Measurements from ENCODE around the gene ENDOV. TPM values are rescaled to one million over a fixed set of nuclear protein-coding genes. Genes with fewer than 3 reads are reported as not detected.

ENDOV gene
- total and polyA plus RNA-seq, 2 of the 13 experiments (the other 11 are each of a cell fraction or from before 2014, with no cell fraction given), result 15.1 to 17.1 TPM

DNA sequence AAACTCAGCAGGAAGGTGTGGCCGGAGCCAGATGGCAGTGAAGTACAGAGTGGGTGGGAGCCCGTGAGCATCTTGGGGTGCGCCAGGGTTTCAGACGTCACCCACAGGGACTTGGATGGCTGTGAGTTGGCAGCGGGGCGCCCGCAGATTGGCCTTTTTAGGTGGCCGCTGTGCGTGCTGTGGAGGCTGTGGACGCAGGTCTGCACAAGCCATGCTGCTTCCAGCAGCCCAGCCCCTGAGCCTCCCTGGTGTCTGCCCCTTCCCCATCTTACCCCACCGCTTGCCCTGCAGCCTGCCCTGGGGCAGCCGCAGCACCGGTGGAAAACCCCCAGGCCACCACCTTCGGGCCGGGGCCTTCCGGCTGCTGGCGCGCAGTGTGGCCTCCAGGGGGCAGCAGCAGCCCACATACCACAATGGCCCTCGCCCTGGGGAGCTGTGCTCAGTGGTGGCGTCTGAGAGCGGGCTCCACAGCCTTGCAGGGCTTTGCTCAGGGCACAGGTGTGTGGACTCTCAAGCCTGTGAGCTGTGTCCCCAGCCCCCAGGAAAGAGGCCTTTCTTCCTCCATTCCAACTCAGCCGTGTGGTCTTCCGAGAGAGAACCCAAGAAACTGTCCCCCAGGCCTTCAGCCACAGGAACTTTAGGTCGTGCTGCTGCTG, 11.8 kb downstream of the ENDOV start (continued):
- TF ChIP-seq, protein P1, sequence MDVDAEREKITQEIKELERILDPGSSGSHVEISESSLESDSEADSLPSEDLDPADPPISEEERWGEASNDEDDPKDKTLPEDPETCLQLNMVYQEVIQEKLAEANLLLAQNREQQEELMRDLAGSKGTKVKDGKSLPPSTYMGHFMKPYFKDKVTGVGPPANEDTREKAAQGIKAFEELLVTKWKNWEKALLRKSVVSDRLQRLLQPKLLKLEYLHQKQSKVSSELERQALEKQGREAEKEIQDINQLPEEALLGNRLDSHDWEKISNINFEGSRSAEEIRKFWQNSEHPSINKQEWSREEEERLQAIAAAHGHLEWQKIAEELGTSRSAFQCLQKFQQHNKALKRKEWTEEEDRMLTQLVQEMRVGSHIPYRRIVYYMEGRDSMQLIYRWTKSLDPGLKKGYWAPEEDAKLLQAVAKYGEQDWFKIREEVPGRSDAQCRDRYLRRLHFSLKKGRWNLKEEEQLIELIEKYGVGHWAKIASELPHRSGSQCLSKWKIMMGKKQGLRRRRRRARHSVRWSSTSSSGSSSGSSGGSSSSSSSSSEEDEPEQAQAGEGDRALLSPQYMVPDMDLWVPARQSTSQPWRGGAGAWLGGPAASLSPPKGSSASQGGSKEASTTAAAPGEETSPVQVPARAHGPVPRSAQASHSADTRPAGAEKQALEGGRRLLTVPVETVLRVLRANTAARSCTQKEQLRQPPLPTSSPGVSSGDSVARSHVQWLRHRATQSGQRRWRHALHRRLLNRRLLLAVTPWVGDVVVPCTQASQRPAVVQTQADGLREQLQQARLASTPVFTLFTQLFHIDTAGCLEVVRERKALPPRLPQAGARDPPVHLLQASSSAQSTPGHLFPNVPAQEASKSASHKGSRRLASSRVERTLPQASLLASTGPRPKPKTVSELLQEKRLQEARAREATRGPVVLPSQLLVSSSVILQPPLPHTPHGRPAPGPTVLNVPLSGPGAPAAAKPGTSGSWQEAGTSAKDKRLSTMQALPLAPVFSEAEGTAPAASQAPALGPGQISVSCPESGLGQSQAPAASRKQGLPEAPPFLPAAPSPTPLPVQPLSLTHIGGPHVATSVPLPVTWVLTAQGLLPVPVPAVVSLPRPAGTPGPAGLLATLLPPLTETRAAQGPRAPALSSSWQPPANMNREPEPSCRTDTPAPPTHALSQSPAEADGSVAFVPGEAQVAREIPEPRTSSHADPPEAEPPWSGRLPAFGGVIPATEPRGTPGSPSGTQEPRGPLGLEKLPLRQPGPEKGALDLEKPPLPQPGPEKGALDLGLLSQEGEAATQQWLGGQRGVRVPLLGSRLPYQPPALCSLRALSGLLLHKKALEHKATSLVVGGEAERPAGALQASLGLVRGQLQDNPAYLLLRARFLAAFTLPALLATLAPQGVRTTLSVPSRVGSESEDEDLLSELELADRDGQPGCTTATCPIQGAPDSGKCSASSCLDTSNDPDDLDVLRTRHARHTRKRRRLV (CRISPR knock-in tag; IDR thresholded peaks at IDR 0.05), result no peak
- TF ChIP-seq SALL2 (CRISPR knock-in tag; IDR thresholded peaks at IDR 0.05) (peak; percentile 75), ZNF501 (CRISPR knock-in tag; IDR thresholded peaks at IDR 0.05) (peak; percentile 81), POLR2AphosphoS5 (IDR thresholded peaks at IDR 0.05; ENCODE audit: low read depth, low read length) (no peak), TEAD3 (CRISPR knock-in tag; optimal IDR thresholded peaks at IDR 0.05; ENCODE audit: borderline replicate concordance) (peak; percentile 78), HOXA7 (CRISPR knock-in tag; IDR thresholded peaks at IDR 0.05) (no peak), MYC (CRISPR knock-in tag; IDR thresholded peaks at IDR 0.05; ENCODE audit: borderline replicate concordance) (no peak), ZNF678 (CRISPR knock-in tag; IDR thresholded peaks at IDR 0.05) (no peak), THAP11 (CRISPR knock-in tag; IDR thresholded peaks at IDR 0.05) (0 out of 2 replicates have a peak, but pooled peaks have one; percentile 48), GABPA (IDR thresholded peaks at IDR 0.05; ENCODE audit: low read depth, low read length) (no peak), GABPA (CRISPR knock-in tag; IDR thresholded peaks at IDR 0.05; ENCODE audit: low read depth) (no peak), ERF (CRISPR knock-in tag; IDR thresholded peaks at IDR 0.05) (peak; percentile 84), TARDBP (CRISPR knock-in tag; IDR thresholded peaks at IDR 0.05) (peak; percentile 61; the same call in 1 of the 2 replicates)
- TF ChIP-seq, protein P2, sequence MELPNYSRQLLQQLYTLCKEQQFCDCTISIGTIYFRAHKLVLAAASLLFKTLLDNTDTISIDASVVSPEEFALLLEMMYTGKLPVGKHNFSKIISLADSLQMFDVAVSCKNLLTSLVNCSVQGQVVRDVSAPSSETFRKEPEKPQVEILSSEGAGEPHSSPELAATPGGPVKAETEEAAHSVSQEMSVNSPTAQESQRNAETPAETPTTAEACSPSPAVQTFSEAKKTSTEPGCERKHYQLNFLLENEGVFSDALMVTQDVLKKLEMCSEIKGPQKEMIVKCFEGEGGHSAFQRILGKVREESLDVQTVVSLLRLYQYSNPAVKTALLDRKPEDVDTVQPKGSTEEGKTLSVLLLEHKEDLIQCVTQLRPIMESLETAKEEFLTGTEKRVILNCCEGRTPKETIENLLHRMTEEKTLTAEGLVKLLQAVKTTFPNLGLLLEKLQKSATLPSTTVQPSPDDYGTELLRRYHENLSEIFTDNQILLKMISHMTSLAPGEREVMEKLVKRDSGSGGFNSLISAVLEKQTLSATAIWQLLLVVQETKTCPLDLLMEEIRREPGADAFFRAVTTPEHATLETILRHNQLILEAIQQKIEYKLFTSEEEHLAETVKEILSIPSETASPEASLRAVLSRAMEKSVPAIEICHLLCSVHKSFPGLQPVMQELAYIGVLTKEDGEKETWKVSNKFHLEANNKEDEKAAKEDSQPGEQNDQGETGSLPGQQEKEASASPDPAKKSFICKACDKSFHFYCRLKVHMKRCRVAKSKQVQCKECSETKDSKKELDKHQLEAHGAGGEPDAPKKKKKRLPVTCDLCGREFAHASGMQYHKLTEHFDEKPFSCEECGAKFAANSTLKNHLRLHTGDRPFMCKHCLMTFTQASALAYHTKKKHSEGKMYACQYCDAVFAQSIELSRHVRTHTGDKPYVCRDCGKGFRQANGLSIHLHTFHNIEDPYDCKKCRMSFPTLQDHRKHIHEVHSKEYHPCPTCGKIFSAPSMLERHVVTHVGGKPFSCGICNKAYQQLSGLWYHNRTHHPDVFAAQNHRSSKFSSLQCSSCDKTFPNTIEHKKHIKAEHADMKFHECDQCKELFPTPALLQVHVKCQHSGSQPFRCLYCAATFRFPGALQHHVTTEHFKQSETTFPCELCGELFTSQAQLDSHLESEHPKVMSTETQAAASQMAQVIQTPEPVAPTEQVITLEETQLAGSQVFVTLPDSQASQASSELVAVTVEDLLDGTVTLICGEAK (IDR thresholded peaks at IDR 0.05), result no peak
- TF ChIP-seq, protein P2 (CRISPR knock-in tag; IDR thresholded peaks at IDR 0.05), result no peak
- TF ChIP-seq, protein P3, sequence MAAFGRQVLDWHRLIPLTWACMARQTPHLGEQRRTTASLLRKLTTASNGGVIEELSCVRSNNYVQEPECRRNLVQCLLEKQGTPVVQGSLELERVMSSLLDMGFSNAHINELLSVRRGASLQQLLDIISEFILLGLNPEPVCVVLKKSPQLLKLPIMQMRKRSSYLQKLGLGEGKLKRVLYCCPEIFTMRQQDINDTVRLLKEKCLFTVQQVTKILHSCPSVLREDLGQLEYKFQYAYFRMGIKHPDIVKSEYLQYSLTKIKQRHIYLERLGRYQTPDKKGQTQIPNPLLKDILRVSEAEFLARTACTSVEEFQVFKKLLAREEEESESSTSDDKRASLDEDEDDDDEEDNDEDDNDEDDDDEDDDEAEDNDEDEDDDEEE (CRISPR knock-in tag; IDR thresholded peaks at IDR 0.05), result no peak
